GM12891 (cell line): ENCODE data around the gene SDC1.

Source experiments
- POLR2A ChIP-seq: IDR thresholded peaks from 2 replicates; pipeline ENCODE4 v1.6.1; 2011; ENCODE audit warnings: low read depth, low read length, control low read depth
- POLR2AphosphoS5 ChIP-seq: IDR thresholded peaks from 2 replicates; pipeline ENCODE4 v1.6.1; 2011; ENCODE audit warnings: low read depth, low read length, control low read depth
- POU2F2 ChIP-seq: IDR thresholded peaks from 2 replicates; pipeline ENCODE4 v1.6.1; 2011; ENCODE audit warnings: low read depth, mild to moderate bottlenecking, control low read depth, low read length, moderate library complexity
- SPI1 ChIP-seq: IDR thresholded peaks from 2 replicates; pipeline ENCODE4 v1.6.1; 2011; ENCODE audit warnings: low read depth, low read length, control low read depth
- TAF1 ChIP-seq: IDR thresholded peaks from 2 replicates; pipeline ENCODE4 v1.6.1; 2011; ENCODE audit warnings: low read depth, low read length, control low read depth

DNA sequence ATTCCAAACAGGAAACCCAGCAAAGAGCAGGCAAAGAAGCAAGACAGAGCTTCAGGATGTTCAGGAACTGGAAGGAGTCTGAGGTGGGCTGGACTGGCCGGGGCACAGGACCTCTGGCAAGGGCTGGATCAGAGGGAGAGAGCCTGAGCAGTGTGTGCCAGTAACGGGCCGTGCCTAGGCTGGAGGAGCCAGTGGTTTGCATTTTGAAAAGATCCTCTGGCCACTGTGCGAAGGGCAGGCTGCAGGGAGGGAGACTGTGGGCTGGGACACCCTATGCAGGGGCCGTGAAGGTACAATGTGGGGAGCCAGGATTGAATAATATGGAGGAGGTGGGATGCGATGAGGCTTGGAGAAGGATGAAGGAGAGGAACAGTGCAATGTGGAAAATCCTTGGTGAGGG is 6.2 kb upstream of the SDC1 start:
- TF ChIP-seq POLR2AphosphoS5 (no peak), TAF1 (no peak), POLR2A (no peak), POU2F2 (no peak), SPI1 (no peak)
